OCI-LY3 (cell line): Measurements from ENCODE around the gene ARRDC1.

Experiments
- CTCF ChIP-seq: fragments of 200-600, 300-600 bp; sonication (generic); IDR thresholded peaks from 2 replicates; pipeline ENCODE4 v1.5.1; 2014; ENCODE audit warnings: antibody characterized with exemption, low read length, low read depth
- EZH2phosphoT487 ChIP-seq: fragments of 200-600 bp; shearing (Covaris generic); IDR thresholded peaks from 2 replicates; pipeline ENCODE4 v1.6.1; 2018; ENCODE audit warnings: antibody characterized with exemption, mixed run types, low read depth

DNA sequence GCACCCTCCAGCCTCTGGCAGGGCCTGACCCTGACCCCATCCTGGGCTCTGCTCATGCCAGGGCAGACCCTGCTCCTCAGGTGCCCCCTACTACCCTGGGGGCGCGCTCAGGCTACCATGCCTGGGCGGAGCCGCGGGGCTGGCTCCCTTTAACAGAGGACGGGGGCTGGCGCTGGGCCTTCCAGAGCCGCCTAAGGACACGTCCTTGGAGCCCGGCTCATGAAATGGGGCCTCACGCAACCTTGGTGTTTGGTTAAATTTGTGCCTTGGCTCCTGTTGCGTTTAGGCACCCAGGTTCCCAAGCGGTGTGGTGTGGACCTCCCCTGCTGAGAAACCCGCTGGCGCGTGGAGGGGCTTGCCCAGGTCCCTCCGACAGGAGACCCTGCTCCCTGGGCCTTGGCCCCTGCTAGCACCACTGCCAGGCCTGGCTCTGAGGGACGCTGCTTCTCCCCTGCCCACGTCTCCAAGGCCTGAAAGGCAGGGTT, 9.9 kb downstream of the ARRDC1 start:
- TF ChIP-seq CTCF (no peak), EZH2phosphoT487 (no peak)
